ENCODE data around the gene PMEPA1.

PMEPA1 gene

DNA sequence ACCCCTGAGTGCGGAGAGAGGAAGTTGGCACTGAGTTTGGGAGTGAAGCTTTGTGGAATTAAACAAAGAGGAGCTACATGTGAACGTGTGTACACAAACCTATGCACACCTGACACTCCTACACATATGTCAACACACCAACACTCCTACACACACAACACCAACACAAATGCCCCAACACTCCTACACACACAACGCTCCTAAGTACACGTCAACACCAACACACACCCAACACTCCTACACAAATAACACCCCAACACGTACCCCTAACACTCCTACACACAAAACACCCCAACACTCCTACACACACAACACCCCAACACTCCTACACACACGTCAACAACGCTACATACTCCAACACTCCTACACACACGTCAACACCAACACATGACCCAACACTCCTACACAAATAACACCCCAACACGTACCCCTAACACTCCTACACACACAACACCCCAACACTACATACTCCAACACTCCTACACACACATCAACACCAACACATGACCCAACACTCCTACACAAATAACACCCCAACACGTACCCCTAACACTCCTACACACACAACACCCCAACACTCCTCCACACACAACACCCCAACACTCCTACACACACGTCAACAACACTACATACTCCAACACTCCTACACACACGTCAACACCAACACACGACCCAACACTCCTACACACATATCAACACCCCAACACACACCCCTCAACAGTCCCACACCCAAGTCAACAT is 49.5 kb downstream of the PMEPA1 start:
- no peak for DNase-seq

DNA sequence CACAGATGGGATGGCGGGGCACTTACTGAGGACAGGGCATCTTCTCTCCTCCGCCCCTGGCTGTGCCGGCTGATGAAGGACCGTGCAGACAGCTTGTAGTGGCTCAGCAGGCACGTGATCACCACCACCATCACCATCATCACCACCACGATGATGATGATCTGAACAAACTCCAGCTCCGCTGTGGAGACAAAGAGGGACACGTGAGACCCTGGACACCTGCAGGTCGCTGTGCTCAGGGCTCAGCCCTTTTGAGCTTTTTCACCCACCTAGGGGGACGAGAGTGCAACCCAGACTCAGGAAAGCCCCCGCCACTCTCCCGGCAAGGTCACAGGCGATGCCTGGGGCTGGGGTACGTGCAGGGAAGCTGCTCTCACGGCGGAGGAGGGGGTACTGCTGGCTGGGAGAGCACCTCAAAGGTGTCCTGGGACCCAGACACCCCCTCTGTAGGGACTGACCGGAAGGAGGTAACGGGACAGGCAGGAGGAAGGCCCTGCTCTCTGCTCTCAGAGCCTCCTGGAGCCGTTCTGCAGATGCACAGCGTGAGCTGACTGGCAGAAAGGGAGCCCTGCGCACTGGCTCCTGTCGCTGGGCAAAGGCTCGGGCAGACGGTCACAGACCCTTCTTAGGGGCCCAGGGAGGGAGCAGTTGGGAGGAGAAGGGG is 50.2 kb downstream of the PMEPA1 start:
- no peak for DNase-seq

DNA sequence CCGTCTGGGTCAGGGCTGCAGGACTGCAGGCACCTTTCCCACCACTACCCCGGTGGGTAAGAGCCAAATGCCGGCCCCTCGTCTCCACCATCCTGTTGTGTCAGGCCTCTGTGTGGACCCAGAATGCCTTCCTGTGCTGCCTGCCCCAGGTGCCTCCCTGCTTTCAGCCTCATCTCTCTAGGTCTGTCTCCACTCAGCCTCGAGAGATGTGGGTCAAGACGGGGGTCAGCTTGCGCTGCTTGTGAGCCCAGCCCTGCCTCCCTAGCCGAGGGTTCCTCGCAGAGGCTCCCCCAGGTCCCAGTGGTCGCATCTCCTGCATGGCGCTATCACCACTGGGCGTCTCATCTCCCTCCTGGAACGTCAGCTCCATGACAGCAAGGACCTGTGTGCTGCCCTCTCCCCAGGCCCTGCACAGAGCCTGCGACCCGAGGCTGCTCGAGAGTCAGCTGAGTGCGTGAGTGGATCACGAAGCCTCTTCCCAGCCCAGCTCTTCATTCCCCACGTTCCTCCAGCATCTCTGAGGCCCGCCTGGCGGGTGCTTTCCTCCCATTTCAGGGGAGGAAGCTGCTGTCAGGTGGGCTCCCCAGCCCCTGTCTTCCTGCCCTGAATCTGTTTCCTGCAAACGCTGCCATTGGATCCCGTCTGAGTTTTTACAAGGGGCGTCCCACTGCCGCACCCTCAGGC is 50.8 kb downstream of the PMEPA1 start:
- no peak for DNase-seq

DNA sequence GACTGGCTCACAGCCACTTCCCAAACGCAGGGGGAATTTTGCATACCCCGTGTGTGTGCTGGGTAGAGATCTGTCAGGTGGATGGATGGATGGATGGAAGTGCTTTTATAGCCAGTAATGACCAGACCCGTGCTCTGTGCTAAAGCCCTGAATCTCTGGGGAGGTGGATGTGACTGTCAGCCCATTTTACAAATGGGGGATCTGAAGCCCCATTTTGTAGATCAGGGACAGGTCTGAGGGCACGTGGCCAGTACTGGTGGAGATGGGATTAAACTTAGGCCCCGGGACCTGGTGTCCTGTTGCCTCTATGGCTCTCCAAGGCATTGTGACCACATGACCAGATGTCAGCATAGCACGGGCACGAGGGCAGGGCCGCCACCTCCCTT is 51.4 kb downstream of the PMEPA1 start:
- no peak for DNase-seq

DNA sequence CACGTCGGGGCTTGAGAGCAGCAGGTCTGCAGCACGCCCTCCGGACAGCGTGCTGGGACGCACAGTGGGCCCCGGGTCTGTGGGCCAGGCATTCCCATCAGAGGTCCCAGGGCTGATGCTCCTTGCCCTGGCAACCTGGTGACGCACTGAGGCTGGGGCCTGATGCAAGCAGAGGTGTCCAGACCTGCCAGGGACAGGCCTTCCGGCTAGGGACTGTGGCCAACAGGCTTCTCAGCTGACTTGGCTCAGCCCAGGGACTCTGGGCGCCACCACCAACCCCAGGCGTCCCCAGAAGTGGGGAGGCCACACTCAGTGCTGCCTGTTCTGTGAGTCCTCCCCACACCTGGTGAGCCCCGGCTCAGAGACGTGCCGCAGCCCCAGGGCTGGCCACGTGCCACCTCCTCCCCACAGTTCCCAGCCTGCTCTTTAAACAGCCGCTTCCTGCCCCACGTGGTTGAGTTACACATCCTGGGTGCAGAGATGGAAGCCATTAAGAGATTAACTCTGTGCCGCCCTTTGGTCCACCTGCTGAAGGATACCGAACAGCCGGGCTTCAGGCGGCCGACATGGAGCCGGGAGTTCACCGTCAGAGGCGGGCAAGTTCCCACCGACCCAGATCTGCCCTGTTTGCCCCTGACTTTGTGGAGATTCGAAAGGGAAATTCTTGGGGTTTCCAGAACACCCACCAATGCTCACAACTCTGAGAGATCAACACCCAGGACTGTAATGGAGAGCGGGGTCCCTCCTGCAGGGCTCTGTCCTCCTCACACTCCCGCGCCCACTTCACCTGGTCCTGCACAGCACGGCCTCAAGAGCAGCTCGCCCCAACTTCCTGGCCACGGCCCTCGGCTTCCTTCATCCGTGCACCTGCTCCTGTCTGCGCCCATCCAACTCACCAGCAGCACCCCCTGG is 52.0 kb downstream of the PMEPA1 start:
- DNase-seq = peak; percentile 24

DNA sequence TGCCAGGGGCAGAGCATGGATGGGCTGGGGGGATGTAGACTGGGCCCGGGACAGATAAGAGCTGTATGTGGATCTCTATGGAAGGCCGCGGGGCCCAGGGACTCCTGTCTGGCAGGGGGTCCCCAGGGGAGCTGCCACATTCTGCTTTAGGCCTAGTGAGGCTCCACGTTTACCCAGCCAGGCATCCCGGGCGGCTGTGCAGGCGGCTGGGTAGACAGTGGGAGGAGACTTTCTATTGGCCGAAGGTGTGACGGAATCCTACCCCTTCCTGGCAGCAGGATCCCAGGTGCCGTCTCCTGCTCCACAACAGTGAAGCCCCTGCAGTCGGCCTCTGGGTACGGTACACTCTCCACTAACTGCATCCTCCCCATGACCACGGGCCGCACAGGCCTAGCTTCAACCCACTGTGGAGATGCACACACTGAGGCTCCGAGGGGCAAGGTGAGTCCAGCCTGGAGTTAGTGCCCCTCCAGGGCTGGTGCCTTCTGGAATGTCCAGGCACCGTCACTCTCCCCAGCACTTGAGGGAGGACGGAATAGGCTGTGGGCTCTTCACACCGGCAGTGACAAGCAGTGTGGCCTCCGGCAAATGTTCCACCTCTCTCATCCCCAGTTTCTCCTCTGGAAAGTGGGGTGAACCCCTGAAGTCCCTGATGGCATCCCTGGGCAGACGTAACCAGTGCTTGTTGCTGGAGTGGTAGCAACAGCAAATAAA is 52.8 kb downstream of the PMEPA1 start:
- no peak for DNase-seq

DNA sequence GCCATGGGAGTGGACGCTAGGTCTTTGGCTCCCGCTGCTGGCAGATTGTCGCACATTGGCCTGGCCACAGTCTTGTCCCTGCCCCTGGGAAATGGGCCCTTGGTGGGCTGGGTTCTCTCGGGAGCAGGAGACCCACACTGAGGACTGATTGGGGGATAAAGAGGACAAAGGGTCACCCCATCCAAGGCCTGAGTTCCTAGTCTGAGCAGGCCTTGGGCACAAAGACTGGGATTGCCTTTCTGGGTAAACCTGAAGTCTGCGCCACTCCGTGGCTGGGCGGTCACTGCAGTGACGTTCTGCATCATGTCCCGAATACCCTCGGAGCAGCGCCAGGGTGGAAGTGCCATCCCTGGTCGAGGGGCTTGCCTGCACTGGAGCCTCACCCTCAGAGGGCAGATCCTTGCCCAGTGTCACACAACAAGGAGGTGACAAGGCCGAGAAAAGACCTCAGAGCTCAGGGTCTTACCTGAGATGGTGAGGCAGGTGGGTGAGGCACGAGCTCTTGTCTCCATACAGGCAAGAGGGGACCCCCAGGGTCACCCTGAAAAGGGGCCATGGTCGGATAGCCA is 53.5 kb downstream of the PMEPA1 start:
- no peak for DNase-seq

DNA sequence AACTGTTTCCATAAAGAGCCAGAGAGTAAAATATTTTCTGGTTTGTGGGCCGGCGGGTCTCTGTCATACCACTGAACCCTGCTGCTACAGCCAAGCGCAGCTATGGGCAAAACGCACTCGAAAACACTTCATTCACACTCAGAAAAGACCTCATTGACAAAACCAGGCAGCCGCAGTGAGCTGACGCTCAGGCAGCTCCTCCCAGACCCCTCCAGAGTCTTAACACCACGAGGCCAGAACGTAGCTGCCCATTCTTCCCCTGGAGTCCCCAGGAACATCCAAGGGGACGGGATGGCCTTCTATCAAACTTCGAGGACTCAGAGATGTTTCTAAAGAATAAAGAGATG is 54.0 kb downstream of the PMEPA1 start:
- DNase-seq = no peak

DNA sequence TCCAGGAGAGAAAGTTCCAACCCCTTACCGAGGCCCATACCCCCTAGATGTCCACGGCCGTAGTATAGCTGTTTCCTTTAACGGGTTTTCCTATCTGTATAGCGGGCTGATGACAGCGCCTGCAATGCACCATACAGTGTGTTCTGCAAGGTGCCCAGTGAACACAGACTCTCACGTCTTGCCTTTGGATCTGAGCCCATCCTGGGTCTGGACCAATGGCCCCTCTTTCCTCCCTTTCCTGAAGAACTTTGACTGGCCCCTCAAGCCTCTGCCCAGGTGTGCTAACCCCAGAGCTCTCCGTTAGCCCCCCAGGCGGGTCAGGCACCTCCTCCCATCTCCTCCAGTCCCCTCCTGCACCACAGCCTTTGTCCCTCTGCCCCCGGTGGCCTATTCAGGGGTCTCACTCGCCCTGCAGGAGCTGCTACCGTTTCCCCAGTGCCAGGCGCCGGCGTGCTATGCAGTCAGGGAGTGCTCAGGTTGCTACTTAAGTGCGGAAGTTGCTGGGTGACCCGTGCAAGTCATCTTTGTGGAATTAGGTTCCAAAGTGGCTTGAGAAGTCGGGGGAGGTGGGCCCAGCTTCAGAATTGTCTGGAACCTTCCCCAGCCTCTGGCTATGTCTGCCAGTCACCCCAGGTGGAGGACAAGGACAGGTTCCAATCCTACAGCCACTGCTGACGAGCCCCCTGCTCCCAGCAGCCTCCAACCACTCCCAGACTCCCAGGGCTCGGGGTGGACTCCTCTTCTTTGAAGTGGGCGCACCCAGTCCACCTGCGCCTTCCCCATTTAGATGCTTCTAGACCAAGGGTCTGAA is 54.6 kb downstream of the PMEPA1 start:
- no peak for DNase-seq

DNA sequence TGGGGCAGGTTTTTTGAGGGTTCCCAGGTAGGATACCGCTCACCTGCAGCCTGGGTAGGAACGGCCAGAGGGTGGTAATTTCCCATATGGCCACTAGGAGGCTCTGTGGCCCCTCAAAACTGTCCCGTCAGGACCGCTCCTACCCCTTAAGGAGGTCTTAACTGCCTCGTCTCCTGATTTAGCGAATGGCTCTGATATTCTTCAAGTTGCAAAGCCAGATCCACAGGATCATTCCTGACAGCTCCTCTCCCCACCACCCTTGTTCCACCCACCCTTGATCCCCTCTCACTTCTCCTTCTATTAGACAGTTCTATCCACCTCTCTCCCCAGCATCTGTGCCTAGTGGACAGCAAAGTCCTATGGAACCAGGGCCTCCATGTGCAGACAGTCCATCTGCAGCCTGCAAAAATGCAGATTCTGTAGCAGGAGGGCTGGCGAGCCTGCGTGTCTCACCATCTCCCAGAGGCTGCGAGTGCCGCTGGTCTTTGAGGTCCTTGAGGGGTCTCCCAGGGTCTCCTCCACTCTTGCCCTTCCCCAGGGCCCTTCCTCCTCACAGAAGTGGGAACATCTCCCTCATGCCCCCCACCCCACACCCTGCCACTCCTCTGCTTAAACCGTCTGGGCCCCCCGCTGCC is 55.3 kb downstream of the PMEPA1 start:
- DNase-seq = peak; percentile 79

DNA sequence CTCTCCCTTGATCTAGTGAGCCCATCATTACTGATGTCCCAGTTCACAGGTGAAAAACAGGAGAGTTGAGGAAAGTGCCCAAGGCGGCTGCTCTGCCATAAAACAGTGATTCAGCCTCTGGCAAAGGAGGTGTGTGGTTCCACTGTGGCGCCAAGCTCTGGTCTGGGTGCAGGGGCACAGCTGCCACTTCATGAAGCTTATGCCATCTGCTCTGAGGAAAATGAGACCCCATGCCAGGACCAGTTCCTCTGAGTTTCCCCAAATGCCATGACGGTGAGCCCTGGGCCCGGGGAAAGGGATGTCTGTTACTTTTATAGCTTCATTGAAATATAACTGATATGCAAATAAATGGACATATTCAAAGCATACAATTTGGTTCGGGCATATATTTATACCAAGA is 55.9 kb downstream of the PMEPA1 start:
- peak; percentile 79 for DNase-seq

DNA sequence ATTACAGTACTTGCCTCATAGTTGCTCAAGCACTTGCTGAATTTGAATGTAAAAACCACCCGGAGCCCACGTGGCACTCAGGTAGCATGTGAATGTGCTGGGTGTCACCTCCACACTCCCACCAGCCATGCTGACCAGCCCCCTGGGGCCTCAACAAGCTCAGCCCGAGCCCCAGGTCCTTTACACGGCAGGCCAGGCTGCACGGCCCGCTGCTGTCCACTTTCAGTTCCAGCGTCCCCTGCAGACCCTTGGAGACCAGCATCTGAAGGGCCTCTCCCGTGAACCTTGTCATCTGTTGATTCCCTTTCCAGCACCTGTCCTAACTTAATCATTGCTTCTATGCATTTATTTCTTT is 56.3 kb downstream of the PMEPA1 start:
- no peak for DNase-seq

DNA sequence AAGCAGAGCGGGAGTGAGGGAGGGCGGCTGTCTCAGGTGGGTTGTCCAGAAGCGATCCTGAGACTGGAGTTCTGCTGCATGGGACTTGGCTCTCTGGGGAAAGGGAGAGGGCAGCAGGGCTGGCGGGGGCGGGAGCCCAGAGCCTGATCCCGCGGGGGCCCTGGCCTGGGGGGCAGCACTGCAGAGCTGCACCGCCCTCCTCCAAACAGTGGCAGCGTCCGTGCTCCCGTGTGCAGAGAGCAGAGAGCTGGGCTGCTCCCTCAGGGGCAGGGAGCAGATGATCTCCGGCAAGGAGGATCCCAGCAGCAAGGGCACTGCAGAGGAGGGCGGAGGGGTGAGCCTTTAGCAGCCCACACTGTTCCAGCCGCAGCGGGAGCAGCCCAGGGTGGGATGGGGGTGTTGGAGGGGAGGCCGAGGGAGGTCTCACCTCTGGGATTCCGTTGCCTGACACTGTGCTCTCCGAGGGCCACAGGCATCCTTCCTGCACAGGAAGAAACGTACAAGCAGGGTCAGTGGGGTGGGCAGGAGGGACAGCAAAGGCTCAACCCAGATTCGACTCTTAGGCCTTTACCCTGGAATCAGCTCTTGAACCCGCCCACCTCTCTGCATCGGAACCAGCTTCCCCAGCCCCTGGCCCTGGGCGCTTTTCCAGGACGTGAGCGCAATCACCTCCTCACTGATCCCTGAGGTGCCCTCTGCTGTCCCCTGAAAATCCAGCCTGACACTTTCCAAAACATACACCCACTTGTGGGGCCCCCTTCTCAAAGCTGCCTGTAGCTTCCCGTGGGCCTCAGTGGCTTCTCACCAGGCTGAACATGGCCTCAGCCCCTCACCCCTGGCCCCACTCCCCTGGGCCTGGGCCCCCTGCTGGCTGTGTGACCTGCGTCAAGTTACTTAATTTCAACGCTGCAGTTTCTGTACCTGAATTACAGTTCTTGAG is 56.9 kb downstream of the PMEPA1 start:
- DNase-seq = no peak

DNA sequence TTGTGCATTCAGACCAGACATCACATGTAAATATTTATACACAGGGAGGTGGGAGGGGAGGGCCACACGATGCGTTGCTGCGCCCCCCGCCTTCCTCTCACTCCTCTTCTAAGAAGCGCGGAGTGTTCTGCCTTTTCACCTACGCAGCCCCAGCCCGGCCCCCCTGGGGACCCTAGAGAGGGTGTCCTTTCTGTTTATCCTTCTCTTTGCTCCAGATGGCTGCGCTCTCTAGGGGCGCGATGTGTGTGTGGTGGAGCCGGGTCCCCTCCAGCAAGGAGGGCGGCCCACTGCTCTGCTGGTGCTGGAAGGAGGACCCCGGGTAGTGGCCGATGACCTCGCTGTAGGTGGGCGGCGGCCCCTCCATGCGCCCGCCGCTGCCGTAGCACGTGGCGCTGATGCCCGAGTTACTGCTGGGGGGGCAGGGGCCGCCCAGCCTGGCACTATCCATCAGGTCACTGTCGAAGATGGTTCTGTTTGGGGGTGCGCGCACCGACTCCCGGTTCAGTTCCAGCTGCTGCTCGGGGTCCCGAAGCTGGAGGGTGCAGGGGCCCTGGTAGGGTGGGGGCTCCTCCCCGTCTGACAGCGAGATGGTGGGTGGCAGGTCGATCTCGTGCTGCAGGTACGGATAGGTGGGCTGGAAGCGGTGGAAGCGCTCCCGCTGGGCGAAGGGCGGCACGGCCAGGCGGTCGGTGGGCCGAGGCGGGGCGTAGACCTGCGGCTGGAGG is 57.8 kb downstream of the PMEPA1 start:
- no peak for DNase-seq

DNA sequence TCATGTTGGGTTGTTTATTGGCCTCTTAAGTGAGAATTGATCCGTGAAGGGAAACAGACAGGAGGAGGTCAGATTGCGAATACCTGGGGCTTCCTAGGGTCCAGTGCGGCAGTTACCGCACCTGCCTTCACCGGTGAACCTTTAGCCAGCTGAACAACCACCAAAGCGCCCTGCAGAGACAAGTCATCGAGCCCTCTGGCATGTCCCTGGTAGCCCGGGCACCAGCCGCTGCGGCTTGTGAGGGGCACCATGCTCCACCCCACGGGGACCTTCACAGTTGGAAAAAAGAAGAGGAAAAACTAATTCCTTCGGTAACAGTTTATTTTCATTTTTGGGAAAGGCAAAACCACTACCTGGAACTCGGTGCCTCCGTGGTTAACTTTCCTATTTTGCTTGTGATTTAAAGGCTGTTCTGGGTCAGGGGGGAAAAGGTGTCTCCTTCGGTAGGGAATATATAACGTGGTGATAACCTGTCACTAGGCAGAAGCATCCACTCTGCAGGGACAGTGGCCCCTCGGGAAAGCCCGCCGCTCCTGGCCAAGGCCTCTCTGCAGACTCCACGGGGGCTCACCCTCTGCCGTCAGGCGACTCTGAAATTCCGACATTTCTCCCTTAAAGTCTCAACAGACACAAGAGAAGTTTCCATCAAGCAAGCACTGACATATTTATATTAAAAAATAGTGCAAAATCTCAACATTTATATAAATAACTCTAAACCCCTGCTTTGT is 58.9 kb downstream of the PMEPA1 start:
- DNase-seq = no peak

DNA sequence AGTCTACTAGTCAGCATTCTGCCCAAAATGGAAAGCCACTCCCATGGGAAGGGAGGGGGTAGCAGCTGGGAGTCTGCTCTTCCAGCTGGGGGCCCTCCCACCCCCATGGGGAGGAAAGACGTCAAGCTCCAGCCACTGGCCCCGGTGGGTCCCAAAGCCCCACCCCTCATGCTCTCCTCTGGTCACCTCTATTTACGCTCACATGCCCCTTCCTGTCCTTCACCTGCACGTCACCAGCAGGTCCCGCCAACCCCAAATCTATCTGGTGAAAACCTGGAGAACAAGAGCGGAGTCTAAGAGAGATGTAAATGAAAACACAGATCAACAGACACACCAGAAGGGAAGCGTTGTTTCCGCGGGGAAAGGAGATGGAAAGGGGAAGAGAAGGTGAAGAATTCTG is 59.5 kb downstream of the PMEPA1 start:
- DNase-seq = peak; percentile 23

DNA sequence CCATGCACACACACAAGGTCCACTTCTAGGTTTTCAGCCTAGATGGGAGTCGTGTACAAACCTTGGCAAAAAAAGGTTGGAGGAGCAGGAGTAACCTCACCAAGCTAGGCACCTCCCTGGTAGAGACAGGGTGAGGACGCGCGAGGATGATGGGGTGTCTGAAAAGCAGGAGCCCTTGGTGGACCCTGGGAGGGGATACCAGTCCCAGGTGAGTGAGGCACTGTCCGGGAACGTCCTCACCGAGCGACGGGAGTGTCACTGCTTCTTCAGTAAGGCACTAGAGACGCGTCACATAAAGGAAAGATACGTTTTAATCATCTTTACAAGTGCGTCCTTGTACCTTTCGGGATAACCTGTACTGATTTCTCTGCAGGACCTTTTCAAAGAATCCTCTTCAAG is 60.2 kb downstream of the PMEPA1 start:
- no peak for DNase-seq

DNA sequence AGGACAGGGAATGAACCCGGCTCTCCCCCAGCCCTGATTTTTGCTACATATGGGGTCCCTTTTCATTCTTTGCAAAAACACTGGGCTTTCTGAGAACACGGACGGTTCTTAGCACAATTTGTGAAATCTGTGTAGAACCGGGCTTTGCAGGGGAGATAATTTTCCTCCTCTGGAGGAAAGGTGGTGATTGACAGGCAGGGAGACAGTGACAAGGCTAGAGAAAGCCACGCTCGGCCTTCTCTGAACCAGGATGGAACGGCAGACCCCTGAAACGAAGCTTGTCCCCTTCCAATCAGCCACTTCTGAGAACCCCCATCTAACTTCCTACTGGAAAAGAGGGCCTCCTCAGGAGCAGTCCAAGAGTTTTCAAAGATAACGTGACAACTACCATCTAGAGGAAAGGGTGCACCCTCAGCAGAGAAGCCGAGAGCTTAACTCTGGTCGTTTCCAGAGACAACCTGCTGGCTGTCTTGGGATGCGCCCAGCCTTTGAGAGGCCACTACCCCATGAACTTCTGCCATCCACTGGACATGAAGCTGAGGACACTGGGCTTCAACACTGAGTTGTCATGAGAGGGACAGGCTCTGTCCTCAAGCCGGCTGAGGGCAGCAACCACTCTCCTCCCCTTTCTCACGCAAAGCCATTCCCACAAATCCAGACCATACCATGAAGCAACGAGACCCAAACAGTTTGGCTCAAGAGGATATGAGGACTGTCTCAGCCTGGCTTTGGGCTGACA is 60.8 kb downstream of the PMEPA1 start:
- no peak for DNase-seq
